Measurements from ENCODE around the gene KCNH5.

GRCh38 chr14:62763951-62764350 lies 281.3 kb downstream of the KCNH5 start:
- TF ChIP-seq CTCF (conservative IDR thresholded peaks at IDR 0.05) (no peak), ZFX (IDR thresholded peaks at IDR 0.05) (no peak)

Data from C4-2B (cell line).